ENCODE data around the gene BASP1.

The BASP1 gene

GRCh38 chr5:17283121-17283415 lies 65.6 kb downstream of the BASP1 start:
- in situ Hi-C loops (cut with HindIII; ENCODE audit: low sequenced_read_pairs), result no loop called here
- H3K4me3 ChIP-seq (ENCODE audit: low read depth, low read length), result no peak overlapping the region
- no peak for TF ChIP-seq CTCF (IDR thresholded peaks at IDR 0.05; ENCODE audit: low read depth, low read length, missing control alignments)
- DNase-seq (ENCODE audit: low read depth), result no peak

- in situ Hi-C loops (cut with HindIII; ENCODE audit: low sequenced_read_pairs), result no loop called here
- no peak for TF ChIP-seq CTCF (IDR thresholded peaks at IDR 0.05; ENCODE audit: low read depth, low read length, missing control alignments)
- no peak overlapping the region for H3K4me3 ChIP-seq (ENCODE audit: low read depth, low read length)
- no peak for DNase-seq (ENCODE audit: low read depth)
Observed at GRCh38 chr5:17287501-17288155, 70.2 kb downstream of the BASP1 start.

GRCh38 chr5:17288570-17288969 lies 71.1 kb downstream of the BASP1 start:
- TF ChIP-seq CTCF (IDR thresholded peaks at IDR 0.05; ENCODE audit: low read depth, low read length, missing control alignments), result no peak
- DNase-seq (ENCODE audit: low read depth), result no peak
- in situ Hi-C loops (cut with HindIII; ENCODE audit: low sequenced_read_pairs), result no loop called here
- H3K4me3 ChIP-seq (ENCODE audit: low read depth, low read length), result no peak overlapping the region

DNA sequence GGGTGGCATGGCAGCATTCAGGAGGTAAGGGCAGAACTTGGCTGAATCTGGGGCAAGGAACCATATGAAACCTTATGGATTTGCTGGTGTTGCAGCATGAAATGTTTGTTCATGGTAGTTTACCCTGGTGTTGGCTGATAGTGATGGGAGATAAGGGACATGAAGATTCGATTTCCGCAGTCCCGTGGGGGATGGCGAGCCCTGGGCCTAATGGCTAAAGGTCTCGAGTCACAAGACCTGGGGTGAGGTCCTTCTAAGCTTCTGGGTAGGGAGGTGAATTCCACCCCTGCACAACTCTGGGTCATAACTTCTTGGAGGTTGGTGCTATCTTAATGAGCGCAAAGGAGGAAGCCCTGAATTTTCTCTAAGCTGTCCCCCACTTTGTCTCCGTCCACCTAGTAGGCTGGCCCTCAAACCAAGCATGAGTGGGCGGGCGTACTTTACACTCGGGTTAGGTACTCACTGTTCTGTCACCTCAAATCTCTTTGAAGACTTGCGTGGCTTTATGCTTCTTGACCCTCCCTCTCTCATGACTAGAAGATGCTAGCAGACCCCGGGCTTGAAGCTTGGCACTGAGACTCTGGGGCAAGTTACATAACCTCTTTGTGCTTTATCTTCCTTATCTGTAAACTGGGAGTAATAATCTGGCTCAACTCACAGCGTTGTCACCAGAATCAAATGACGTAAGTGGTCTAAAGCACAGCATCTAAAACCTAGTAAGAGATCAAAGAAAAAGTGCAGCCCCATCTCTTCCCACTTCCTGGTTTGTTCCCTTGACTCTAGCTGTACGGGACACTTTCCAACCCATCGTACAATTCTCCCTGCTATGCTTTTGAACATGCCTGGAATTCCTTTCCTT lies 72.5 kb downstream of the BASP1 start:
- DNase-seq (ENCODE audit: low read depth), result no peak
- TF ChIP-seq CTCF (IDR thresholded peaks at IDR 0.05; ENCODE audit: low read depth, low read length, missing control alignments), result no peak
- in situ Hi-C loops (cut with HindIII; ENCODE audit: low sequenced_read_pairs), result no loop called here
- H3K4me3 ChIP-seq (ENCODE audit: low read depth, low read length), result no peak overlapping the region

GRCh38 chr5:17290540-17290974 lies 73.1 kb downstream of the BASP1 start:
- H3K4me3 ChIP-seq (ENCODE audit: low read depth, low read length), result no peak overlapping the region
- DNase-seq (ENCODE audit: low read depth), result no peak
- TF ChIP-seq CTCF (IDR thresholded peaks at IDR 0.05; ENCODE audit: low read depth, low read length, missing control alignments), result no peak
- in situ Hi-C loops (cut with HindIII; ENCODE audit: low sequenced_read_pairs), result no loop called here

DNA sequence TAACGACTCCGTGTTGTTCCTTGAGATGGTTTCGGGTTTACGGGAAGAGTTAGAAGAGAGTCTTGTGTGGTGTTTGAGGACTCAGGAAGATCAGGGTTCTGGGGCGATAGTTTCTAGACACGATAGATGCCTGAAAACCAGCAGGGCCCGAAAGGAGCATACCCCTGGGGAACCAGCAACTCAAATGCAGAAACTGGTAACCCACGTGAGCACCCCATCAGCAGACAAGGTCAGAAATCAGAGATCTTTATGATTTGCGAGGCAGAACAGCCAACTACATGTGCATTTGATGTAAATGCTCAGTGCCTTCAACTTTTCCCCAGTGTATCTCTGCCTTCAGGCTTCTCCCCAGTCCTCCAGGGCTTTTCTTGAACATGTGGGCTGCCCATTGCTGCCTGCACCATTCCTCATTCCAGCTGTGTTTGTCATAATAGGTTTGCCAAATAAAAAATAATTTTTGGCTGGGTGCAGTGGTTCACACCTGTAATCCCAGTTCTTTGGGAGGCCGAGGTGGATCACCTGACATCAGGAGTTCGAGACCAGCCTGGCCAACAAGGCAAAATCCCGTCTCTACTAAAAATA lies 75.1 kb downstream of the BASP1 start:
- no peak overlapping the region for H3K4me3 ChIP-seq (ENCODE audit: low read depth, low read length)
- in situ Hi-C loops (cut with HindIII; ENCODE audit: low sequenced_read_pairs), result no loop called here
- no peak for TF ChIP-seq CTCF (IDR thresholded peaks at IDR 0.05; ENCODE audit: low read depth, low read length, missing control alignments)
- DNase-seq (ENCODE audit: low read depth), result no peak

Measured in astrocyte of the cerebellum (primary cell).